Purkinje cell (primary cell): Measurements from ENCODE around the gene DDTL. TPM values are rescaled to one million over a fixed set of nuclear protein-coding genes. Genes with fewer than 3 reads are reported as not detected.

Source experiments
- polyA plus RNA-seq: library from polyadenylated mRNA; unstranded; fragments of >200 nt; fragmentation: Nextera tagmentation; gene quantifications from 2 replicates; pipeline ENCODE4 v1.2.1, GENCODE V29; 2014

Gene DDTL
- 1.4 and 2.6 TPM in 2 replicates for polyA plus RNA-seq

DNA sequence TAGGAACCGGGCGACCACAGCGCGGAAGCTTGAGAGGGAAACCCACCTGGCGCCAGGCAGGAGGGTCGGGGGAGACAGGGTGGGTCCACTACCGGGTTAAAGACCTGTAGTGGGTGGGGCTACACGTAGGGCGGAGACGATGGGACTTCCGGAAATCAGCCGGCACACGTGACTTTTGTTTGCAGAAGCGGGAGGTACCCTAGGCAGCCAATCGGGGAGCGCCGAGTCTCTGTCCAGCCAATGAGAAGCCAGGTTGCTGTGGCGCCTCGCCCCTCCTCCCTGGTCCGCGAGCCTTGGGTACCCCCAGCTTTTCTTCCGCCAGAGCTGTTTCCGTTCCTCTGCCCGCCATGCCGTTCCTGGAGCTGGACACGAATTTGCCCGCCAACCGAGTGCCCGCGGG, at the start of gene DDTL:
Gene DDTL, plus strand, starts transcription at position 321 of the 400 bp plus-strand sequence. Its CDS starts 27 bp downstream, at position 348.

DNA sequence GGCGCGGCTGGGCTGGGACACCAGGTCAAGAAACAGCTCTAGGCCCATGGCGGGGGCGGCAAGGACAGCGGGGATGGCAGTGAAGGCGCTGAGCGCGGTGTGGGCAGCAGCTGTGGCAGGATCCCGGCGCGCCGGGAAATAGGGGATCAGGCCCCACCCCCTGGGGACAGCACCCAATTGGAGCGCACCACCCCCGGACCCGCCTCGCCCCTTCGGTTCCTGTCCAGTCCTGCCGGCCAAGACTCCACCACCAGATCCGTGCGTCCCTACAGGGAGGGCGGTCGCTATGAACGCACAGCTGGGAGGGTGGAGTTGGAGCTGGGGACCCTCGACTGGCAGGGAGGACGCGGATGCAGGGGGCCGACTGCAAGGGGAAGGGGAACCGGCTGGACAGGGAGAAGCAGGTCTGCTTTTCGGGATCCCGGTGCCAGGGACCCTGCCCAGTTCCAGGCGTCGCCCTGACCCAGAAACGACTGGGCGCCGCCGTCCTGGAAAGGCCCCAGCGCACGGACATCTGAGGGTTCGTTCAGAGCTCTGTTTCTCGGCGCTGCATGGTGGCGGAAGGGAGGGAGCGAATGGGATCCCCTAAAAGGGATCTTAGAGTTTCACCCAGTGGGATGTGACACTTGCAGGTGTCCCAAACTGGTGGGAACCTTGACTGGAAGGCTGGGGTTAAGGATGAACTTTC, 5.5 kb upstream of the DDTL start, which contains the start of gene GSTT2B:
Gene GSTT2B, minus strand, starts transcription at position 112 of the 688 bp plus-strand sequence. Its CDS starts 64 bp downstream, at position 48.

DNA sequence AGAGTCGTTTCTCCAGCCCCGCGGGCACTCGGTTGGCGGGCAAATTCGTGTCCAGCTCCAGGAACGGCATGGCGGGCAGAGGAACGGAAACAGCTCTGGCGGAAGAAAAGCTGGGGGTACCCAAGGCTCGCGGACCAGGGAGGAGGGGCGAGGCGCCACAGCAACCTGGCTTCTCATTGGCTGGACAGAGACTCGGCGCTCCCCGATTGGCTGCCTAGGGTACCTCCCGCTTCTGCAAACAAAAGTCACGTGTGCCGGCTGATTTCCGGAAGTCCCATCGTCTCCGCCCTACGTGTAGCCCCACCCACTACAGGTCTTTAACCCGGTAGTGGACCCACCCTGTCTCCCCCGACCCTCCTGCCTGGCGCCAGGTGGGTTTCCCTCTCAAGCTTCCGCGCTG, 7.7 kb downstream of the DDTL start, which contains the start of gene DDT:
Gene DDT, minus strand, starts transcription at position 97 of the 400 bp plus-strand sequence. Its CDS starts 27 bp downstream, at position 70.

DNA sequence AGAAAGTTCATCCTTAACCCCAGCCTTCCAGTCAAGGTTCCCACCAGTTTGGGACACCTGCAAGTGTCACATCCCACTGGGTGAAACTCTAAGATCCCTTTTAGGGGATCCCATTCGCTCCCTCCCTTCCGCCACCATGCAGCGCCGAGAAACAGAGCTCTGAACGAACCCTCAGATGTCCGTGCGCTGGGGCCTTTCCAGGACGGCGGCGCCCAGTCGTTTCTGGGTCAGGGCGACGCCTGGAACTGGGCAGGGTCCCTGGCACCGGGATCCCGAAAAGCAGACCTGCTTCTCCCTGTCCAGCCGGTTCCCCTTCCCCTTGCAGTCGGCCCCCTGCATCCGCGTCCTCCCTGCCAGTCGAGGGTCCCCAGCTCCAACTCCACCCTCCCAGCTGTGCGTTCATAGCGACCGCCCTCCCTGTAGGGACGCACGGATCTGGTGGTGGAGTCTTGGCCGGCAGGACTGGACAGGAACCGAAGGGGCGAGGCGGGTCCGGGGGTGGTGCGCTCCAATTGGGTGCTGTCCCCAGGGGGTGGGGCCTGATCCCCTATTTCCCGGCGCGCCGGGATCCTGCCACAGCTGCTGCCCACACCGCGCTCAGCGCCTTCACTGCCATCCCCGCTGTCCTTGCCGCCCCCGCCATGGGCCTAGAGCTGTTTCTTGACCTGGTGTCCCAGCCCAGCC, 13.0 kb downstream of the DDTL start, which contains the start of gene GSTT2:
Gene GSTT2, plus strand, starts transcription at position 578 of the 684 bp plus-strand sequence.

DNA sequence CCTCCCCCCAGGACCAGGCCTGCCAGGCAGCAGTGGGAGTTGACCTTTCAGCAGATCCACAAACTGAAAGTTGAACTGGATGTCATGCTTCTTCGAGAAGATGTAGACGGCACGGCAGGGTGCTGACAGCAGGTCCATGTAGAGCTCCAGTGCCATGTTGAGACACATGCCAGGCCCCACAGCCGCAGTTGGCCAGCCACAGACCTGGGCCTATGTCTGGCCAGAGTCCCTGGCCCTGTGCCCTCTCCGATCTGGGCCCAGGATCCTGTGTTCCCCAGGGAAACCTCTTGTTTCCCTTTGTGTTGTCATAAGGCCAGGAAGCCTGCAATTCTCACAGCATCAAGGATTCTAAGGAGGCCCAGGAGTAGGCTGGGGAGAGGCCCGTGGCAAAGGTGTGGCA, 38.5 kb downstream of the DDTL start, which contains the start of gene GSTT4:
Gene GSTT4, minus strand, starts transcription at position 253 of the 400 bp plus-strand sequence. Its CDS starts 97 bp downstream, at position 156.

Other genes with a start within 250 kb of the DDTL start
- 0.15 TPM in 1 of 2 replicates, not detected in the other for gene ZNF70, start 215.8 kb upstream of the DDTL start, polyA plus RNA-seq
- gene VPREB3, start 212.5 kb upstream of the DDTL start, polyA plus RNA-seq = 1.2 and 6.7 TPM in 2 replicates
- gene C22orf15, start 203.9 kb upstream of the DDTL start, polyA plus RNA-seq = not detected in 2 replicates
- 148 and 429 TPM in 2 replicates for gene CHCHD10, start 198.9 kb upstream of the DDTL start, polyA plus RNA-seq
- 0.58 TPM in 1 of 2 replicates, not detected in the other for gene MMP11, start 194.0 kb upstream of the DDTL start, polyA plus RNA-seq
- gene SMARCB1, start 179.9 kb upstream of the DDTL start, polyA plus RNA-seq = 3.8 and 4.0 TPM in 2 replicates
- gene DERL3, start 127.9 kb upstream of the DDTL start, polyA plus RNA-seq = 2.3 and 2.5 TPM in 2 replicates
- 8.0 and 15.6 TPM in 2 replicates for gene SLC2A11, start 109.0 kb upstream of the DDTL start, polyA plus RNA-seq
- 520 and 694 TPM in 2 replicates for gene MIF, start 72.5 kb upstream of the DDTL start, polyA plus RNA-seq
- gene GSTT2B, start 5.7 kb upstream of the DDTL start, polyA plus RNA-seq = 5.1 TPM in 1 of 2 replicates, not detected in the other
- gene DDT, start 7.6 kb downstream of the DDTL start, polyA plus RNA-seq = 73.3 and 78.1 TPM in 2 replicates
- gene GSTT2, start 13.2 kb downstream of the DDTL start, polyA plus RNA-seq = 0.43 TPM in 1 of 2 replicates, not detected in the other
- gene GSTT4, start 38.6 kb downstream of the DDTL start, polyA plus RNA-seq = not detected in 2 replicates
- gene CABIN1, start 44.4 kb downstream of the DDTL start, polyA plus RNA-seq = 8.3 and 9.0 TPM in 2 replicates
- gene SUSD2, start 214.6 kb downstream of the DDTL start, polyA plus RNA-seq = 0.31 TPM in 1 of 2 replicates, not detected in the other